ENCODE results near the gene SNX13.

DNA sequence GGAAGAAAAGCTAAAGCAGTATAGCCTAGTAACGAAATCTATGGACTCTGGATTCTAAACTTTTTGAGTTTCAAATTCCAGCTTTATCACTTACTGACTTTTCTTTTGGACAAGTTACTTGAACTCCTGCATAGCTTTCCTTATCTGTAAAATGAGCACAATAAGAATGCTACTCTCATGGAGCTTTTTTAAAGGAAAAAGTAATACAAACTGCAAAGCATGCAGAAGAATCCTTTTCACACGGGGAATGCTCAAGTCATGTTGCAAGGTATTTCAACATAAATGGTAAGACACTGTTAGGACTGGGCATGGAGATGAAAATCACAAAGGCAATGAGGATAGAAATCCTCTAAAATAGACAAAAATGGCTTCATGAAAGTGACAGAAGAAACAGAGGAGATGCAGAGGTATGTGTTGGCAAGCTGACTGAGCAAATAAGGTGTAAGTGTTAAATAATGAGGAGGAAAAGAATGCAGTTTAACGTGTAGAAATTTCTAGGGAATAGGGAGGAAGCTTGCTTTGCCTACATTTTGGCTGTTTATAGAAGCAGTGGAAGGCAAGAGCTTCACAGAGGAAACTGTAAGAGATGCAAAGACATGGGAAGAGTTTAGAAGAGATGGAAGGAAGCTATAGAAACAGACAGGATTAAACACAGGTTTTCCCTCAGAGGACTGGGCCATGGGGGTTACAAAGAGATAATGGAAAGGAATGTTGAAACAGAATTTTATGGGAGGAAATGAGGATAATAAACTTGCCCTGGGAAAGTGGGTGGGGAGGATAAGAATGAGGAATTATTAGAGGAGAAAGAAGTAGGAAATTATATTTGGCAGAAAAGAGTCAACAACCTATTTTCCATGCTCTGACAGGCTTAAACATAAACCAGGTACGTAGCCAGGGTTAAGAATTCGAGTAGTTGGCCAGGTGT is 28.8 kb upstream of the SNX13 start:
- TF ChIP-seq CTCF (IDR thresholded peaks at IDR 0.05; ENCODE audit: poor library complexity) = no peak
- no peak for TF ChIP-seq EZH2 (IDR thresholded peaks at IDR 0.05; ENCODE audit: borderline replicate concordance)
- TF ChIP-seq EZH2phosphoT487 (IDR thresholded peaks at IDR 0.05; ENCODE audit: low read depth, severe bottlenecking, unreplicated experiment) = no peak

All from hepatocyte (in vitro differentiated cells).